A204.1 (cell line): ENCODE results near the gene PNMA3.
"Not testable (repeated sequence)": the region's sequence is repeated elsewhere in the genome, so short reads cannot be mapped to it uniquely, and the experiment has no call there.

Experiments used
- FAIRE-seq: peaks from 2 replicates; lab custom pipeline; 2012; peaks lifted over from hg19 to GRCh38; lab: Jason Lieb, UNC

PNMA3 gene

DNA sequence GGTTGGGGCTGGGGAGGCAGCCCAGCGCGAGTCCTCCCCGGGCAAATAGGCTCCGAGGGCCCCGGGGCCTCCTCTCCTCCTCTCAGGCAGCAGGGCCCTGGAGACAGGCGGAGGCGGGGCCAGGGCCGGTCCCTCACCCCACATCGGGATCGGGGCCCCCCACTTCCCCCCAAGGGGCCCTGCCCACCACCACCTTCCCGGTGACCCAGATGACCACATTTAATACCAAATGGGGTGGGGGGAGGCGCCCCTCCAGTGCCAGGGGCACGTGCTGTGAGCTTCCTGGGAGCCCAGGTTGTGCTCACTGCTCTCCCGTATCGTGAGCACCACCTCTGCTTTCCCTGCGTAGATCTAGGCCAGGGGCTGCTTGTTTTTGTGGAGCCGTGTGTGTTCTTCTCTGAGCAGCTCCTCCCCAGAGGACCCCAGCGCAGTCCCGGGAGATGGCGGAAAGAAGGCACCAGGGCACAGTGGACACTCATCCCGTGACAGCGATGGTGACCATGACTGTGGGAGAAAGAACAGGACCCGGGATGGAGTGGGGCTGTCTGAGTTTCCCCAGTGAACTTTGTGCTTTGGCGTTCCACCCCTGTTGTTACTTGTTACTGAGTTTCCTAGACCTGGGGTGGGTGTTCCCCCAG, 18.1 kb downstream of the PNMA3 start:
- FAIRE-seq, result no peak

DNA sequence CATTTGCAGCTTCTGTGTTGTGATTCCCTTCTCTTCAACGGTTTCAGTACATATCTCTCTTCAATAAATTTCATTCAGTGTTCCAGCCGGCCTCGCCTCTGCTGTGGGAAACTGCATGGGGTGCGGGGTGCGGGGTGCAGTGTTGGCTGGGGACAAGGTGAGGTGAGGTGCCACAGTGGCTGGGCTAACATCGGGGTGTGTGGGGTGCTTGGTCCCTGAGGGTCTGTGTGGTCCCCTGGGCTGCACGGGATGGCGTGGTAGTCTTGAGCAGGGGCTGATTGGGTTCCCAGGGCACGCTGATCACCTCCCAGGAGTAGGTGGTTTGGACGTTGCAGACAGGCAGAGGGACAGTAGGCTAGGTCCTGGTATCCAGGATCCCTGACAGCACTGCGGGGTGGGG, 18.7 kb downstream of the PNMA3 start:
- no peak for FAIRE-seq

DNA sequence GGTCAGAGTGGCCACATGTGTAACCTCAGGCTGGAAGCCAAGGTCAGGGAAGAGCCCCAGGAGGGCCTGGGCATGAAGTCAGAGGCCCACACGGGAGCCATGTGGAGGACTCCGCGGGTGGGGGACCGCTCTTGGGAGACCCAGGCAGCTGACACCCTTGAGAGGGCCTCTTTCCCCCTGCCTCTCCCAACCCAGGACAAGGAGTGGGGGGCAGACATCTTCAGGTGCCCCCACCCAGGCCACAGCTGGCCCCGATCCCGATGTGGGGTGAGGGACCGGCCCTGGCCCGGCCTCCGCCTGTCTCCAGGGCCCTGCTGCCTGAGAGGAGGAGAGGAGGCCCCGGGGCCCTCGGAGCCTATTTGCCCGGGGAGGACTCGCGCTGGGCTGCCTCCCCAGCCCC, 19.1 kb downstream of the PNMA3 start:
- no peak for FAIRE-seq

DNA sequence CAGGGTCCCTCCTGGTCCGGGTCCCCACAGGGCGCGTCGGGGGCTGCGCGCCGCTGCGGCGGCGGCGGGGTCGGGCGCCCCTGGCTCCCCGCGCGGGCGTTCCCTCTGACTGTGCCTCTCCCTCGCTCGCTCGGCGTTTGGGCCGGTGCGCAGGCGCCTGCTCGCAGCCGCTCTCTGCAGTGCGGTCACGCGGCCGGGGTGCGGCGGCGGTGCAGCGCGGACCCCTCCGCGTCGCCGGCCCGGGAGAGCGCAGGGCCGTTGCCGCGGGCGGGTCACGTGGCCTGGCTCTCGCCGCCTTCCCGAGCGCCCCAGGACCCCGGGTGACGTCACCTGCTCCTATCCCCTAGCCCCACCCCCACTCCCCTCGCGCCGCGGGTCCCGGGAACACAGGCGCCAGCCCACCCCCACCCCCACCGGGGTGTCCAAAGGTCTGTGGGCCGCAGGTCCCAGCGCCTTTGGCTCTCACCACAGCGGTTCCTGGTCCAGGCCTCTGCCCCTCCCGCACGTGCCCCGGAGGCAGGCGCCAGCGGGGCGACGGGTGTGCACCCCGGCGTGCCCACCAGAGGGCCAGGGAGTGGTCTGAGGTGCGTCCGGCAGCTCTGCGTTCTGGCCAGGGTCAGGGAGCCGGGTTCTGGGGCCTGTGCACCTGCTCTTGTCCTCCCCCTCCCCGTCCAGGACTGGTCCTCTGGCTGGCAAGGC, 21.3 kb downstream of the PNMA3 start:
- not testable (repeated sequence) for FAIRE-seq

- not testable (repeated sequence) for FAIRE-seq
Measured at GRCh38 chrX:153083238-153083923, 27.1 kb downstream of the PNMA3 start.

DNA sequence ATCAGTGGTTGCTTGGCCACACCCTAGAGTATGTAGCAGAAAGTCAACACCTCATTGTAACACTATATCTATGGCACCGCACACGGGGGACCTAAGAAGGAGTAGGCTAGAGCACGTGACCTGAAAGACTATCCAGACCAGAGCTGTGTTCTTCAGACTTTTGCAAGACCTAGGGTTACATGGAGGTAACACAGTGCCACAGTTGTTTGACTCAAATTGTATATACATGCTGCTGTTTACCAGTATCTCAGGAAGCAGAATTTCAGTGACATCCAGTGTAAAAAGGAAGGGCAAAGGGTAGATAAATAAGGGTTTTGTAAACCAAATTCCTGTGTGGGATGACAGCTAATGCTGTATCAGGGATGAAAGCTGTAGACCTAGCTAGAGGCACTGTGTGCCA, 46.1 kb downstream of the PNMA3 start:
- FAIRE-seq, result no peak

GRCh38 chrX:153104959-153105358, 48.7 kb downstream of the PNMA3 start:
- FAIRE-seq, result not testable (repeated sequence)

GRCh38 chrX:153106092-153106801, 50.0 kb downstream of the PNMA3 start:
- not testable (repeated sequence) for FAIRE-seq
